GM18526 (cell line): ENCODE results near the gene MAP2K5.

Experiments
- POLR2A ChIP-seq: IDR thresholded peaks from 3 replicates; pipeline ENCODE4 v1.6.1; 2011; ENCODE audit not compliant: insufficient read length; ENCODE audit errors: extremely low read depth

Gene MAP2K5

GRCh38 chr15:67755936-67756335 is 213.4 kb downstream of the MAP2K5 start:
- no peak for TF ChIP-seq POLR2A

DNA sequence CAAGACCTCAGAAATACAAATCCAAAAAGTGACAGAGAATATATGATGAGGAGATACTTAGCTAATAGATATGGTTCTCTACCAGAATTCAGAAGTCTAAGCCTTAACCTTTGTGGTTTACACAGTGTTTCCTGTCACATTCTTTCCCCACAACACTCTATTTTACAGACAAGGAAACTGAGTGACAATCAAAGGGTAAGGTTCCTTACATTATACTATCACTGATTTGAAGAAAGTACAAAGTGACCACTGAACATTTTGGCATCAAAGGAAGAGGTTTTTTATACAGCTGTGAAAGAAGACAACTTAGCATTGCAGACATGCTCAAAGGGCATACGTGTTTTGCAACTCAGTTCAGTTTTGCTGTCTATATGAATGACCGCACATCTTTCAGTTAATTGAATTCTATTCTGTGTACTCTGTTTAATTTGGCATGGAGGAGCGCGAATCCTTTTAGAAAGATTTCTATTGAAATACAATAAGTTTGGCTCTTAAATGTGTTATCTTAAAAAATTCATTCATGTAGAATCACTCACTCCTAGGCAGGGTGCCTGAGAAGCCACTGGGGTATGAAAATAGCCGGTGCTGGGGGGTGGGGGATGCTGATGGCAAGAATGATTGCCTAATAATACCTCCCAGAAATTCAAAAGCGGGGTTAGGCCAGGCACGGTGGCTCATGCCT is 216.3 kb downstream of the MAP2K5 start:
- no peak for TF ChIP-seq POLR2A

- no peak for TF ChIP-seq POLR2A
Measured at GRCh38 chr15:67760901-67761300, 218.4 kb downstream of the MAP2K5 start.

GRCh38 chr15:67761343-67761742 is 218.8 kb downstream of the MAP2K5 start:
- TF ChIP-seq POLR2A = no peak

DNA sequence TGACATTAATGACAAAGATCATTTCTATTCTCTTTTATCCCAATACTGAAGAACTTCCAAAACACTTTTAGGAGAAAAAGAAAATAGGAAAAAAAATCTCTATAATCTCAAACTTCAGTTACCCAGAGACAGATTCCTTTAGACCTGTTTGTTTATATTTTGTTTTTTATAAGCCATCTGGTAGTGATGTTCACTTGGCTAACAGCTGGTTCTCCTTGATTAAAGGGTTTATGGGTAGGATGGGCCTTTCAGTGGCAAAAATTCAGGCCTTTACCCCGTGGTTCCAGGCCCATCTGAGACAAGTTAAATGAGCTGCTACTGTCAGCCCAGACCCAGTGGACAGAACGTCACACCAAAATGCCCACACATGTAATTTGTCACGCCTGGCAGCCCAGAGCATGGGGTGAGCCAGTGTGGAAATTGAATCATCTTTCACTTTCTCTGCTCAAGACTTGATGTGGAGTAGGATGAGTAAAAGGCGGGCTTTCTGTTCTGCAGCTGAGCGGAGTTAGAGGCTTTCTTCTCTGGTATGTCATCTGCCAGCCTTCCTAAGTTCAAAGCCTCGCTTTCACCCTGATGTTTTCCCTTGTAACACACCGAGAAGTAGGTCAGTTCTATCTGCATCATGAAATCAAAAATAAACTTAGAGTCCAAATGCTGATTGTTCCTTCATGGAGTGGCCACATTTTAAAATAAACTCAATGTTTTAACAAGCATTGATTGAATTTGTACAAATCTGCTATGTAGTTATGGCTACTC is 220.3 kb downstream of the MAP2K5 start:
- TF ChIP-seq POLR2A = no peak

DNA sequence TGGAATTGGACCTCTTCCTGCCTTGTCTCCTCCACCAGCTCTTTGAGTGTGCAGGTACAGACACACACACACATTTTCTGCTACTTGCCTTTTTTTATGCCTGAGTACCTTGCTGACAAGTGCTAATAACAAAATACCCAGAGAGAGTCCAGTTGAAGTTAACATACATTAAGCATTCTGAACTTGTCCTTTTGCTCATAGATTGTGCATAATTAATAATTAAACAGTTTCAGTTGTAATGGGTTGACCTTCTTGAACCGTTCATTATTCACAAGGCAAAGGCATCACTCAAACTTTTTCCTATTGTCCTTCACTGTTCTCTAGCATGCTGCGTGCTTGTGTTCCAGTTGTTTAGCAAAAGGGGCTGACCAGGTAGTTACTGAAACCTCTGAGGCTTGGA is 223.2 kb downstream of the MAP2K5 start:
- no peak for TF ChIP-seq POLR2A

- no peak for TF ChIP-seq POLR2A
Measured at GRCh38 chr15:67766968-67767367, 224.5 kb downstream of the MAP2K5 start.

- no peak for TF ChIP-seq POLR2A
Measured at GRCh38 chr15:67768313-67768977, 225.9 kb downstream of the MAP2K5 start.

GRCh38 chr15:67769497-67770357 is 227.2 kb downstream of the MAP2K5 start:
- TF ChIP-seq POLR2A = no peak

- TF ChIP-seq POLR2A = no peak
Measured at GRCh38 chr15:67770358-67770628, 227.8 kb downstream of the MAP2K5 start.

GRCh38 chr15:67771189-67771800 is 228.8 kb downstream of the MAP2K5 start:
- no peak for TF ChIP-seq POLR2A

DNA sequence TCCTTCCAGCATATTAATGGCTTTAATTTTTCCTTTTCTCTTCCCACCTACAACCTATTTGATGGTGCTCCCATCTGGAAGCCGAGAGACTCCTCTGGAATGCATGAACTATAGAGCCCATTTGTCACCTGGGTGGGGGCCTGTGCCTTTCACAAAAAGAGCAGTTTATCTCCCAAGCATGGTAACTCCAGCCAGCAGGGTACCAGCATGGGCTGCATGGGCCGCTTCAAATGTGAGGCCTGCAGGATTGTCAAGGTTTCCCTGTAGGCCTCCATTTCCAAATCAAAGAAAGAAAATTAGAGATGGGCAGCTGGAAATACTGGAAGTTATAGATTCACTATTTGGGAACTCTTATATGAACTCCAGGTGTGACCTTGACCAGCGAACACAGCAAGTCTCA is 232.1 kb downstream of the MAP2K5 start:
- TF ChIP-seq POLR2A = no peak

DNA sequence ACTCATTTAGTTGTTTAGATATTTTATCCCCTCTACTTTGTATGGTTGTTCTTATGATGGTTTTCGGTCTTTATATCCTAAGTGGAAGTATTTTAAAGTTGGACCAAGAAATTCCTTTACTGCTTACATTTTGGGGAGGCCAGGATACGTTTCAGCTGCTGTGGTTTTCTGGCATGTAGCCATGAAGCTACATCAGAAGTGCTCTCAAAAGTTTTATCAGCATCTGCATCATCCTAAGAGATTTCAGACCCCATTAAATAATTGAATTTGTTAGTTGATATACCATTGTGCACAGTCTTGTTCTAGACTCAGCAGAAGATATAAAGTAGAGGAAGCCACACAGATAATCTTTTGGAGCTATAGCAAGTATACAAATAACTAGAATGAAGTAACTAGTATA is 232.7 kb downstream of the MAP2K5 start:
- TF ChIP-seq POLR2A = no peak

DNA sequence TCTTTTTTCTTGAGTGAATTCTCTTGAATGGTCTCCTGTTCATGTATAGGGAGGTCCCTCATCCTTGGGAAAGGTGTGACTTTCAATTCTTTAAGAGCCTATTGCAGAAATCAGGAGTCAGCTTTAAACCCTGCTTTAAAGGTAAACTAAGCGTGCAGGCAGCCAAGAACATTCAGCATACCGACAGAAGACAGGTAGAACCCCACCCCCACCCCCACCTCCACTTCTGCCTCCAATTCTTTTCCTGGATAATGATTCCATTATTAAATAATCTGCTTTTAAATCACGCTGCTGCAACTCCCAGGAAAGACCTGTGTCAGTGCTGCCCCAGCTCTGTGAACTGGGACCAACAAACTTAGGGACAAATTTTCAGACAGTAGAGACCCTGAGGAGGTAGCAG is 233.5 kb downstream of the MAP2K5 start:
- TF ChIP-seq POLR2A = no peak

DNA sequence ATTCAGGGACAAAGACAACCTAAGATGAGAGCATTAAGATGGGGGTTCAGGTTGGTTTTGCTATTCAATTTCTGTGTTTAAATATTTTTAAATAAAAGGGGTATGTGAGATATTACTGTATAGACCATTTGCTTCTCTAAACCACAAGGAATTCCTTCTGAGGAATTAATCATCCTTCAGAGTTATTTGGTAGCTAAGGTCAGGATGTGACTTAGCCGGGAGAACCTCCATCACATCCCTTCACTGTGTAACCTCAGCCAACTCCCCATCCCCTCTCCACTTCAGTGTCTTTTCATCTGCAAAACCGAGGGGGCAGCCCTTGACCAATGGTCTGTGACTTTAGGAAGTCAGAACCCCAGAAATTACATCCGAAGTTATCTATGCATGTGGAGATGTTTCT is 234.1 kb downstream of the MAP2K5 start:
- TF ChIP-seq POLR2A = no peak

- no peak for TF ChIP-seq POLR2A
Measured at GRCh38 chr15:67777071-67777470, 234.6 kb downstream of the MAP2K5 start.

GRCh38 chr15:67777773-67778172 is 235.3 kb downstream of the MAP2K5 start:
- no peak for TF ChIP-seq POLR2A
